Testis (tissue), 3 donors: ENCODE measurements around the gene B3GNT3. TPM values are rescaled to one million over a fixed set of nuclear protein-coding genes. Genes with fewer than 3 reads are reported as not detected.

Experiments
- DNase-seq: peaks from one replicate; pipeline ENCODE4 v3.0.0-alpha.2; 2019
- H3K27ac ChIP-seq, 2 donors: fragments of 200-600 bp; sonication (generic); one replicate each; pipeline ENCODE4 v1.5.1; 2019
- H3K27me3 ChIP-seq: fragments of 200-600 bp; sonication (generic); one replicate; pipeline ENCODE4 v1.5.1; 2019
- H3K36me3 ChIP-seq: fragments of 200-600 bp; sonication (generic); one replicate; pipeline ENCODE4 v1.5.1; 2017; ENCODE audit warnings: low read depth; ENCODE audit errors: missing control alignments
- H3K4me1 ChIP-seq: fragments of 200-600 bp; sonication (generic); one replicate; pipeline ENCODE4 v1.5.1; 2019
- H3K4me3 ChIP-seq, 2 donors: fragments of 200-600 bp; sonication (generic); one replicate each; pipeline ENCODE4 v1.5.1; 2017 to 2019
- H3K9me3 ChIP-seq: fragments of 200-600 bp; sonication (generic); one replicate; pipeline ENCODE4 v1.5.1; 2017
- POLR2A ChIP-seq: fragments of 450-650 bp; IDR thresholded peaks from one replicate; pipeline ENCODE4 v1.6.1; 2017; ENCODE audit warnings: antibody characterized with exemption, mild to moderate bottlenecking, moderate library complexity
- WGBS, 2 donors: methylation state at CpG; one replicate each; pipeline ENCODE4 v1.1.5; 2018; 5-methylcytosine and 5-hydroxymethylcytosine counted together
- intact Hi-C: fragments of 100-400 bp; cut with DNase I; formaldehyde crosslinking; loops from one replicate; pipeline ENCODE4 v1.15.1; 2023; ENCODE audit warnings: low total_unique reads
- polyA plus RNA-seq: library from polyadenylated mRNA; stranded (reverse); fragments of 350-450 nt; fragmentation: Illumina TruSeq; extraction: RNeasy Lipid Tissue Mini Kit (QIAGEN cat#74804); gene quantifications from one replicate; pipeline ENCODE4 v1.2.3, GENCODE V29; 2014; ENCODE audit warnings: low read depth, low replicate concordance; ENCODE audit not compliant: insufficient read depth
- total RNA-seq, 2 donors: library from RNA; depleted of rRNA; stranded (reverse); fragments of >200 nt; gene quantifications; one replicate each; pipeline ENCODE4 v1.2.3, GENCODE V29; 2016
- TF ChIP-seq, protein P1 (sequence below), 3 experiments: fragments of 450-650 bp in 2 of 3; fragments of 200-600 bp in 1 of 3; sonication (generic) in 1 of 3; IDR thresholded peaks; one replicate each; pipeline ENCODE4 v1.5.1; 2016 to 2019; ENCODE audit warnings: antibody characterized with exemption in 3 of 3, mild to moderate bottlenecking in 2 of 3, moderate library complexity in 1 of 3

The B3GNT3 gene
- total and polyA plus RNA-seq, 3 donors from 2014 or later = 0.19 to 0.71 (median 0.63) TPM

DNA sequence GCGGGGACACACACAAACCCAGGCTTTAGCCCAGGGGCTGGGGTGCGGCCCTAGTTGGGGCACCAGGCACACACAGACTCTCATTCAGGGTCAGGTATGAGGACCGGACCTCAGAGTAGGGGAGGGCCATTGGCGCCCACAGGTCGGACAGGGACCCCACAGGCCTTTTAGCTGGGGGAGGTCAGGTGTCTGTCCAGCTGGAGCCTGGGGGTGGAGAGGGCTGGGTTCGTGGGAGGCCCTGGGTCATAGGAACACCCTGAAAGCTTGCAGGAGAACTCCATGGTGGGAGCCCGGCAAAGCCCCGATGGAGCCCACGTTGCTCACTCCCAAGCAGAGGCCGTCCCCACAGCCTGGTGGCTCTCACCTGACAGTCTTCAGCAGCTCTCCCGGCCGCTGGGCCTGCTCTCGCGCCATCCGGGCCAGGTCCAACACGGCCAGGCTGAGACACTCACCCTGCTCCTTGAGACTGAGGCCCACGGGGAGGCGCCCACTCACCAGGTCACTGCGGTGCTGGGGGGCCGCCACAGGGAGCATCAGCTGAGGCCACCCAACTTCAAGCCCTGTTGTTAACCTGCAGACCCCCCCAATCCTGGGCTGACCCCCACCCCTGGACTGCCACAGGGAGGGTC is 47.8 kb downstream of the B3GNT3 start:
- Histone ChIP-seq H3K27ac (peak overlapping the region; percentile 71 to 93), H3K9me3 (no peaks in the 10 kb centered on the region), H3K4me1 (peaks cover 13% of the 10 kb centered on the region), H3K27me3 (no peaks in the 10 kb centered on the region), H3K36me3 (no peaks in the 10 kb centered on the region), H3K4me3 (peak overlapping the region; percentile 52 to 53)
- no peak for DNase-seq
- TF ChIP-seq, protein P1, sequence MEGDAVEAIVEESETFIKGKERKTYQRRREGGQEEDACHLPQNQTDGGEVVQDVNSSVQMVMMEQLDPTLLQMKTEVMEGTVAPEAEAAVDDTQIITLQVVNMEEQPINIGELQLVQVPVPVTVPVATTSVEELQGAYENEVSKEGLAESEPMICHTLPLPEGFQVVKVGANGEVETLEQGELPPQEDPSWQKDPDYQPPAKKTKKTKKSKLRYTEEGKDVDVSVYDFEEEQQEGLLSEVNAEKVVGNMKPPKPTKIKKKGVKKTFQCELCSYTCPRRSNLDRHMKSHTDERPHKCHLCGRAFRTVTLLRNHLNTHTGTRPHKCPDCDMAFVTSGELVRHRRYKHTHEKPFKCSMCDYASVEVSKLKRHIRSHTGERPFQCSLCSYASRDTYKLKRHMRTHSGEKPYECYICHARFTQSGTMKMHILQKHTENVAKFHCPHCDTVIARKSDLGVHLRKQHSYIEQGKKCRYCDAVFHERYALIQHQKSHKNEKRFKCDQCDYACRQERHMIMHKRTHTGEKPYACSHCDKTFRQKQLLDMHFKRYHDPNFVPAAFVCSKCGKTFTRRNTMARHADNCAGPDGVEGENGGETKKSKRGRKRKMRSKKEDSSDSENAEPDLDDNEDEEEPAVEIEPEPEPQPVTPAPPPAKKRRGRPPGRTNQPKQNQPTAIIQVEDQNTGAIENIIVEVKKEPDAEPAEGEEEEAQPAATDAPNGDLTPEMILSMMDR (IDR thresholded peaks at IDR 0.05) = no peak
- no peak for TF ChIP-seq POLR2A
- WGBS, 2 donors = 35 to 44% methylated on average over 13 to 19 of the region's 20 CpGs
- intact Hi-C loops = no loop called here

DNA sequence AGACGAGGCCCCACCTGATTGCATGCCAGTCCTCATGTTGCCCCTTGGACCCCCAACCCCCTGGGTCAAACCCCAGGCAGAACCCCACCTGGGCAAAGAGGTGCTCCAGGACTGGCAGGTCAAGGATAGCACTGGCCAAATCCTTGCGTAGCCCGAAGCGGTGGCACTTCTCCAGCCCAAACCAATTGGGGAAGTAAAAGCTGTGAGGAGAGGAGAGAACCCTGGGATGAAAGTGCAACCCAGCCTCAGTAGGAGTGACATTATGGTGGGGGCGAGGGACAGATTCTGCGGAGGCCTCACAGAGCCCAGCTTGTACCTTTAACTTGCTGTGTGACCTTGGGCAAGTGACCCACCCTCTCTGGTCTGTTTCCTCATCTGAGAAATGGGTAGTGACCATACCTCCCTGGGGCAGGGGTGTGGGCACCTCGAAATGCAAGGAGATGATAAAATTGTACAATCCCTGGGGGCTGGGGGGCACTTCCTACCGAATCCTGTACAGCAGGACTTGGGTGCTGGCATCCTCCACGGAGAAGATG is 48.4 kb downstream of the B3GNT3 start:
- no peak for DNase-seq
- peaks cover 19% of the 10 kb centered on the region for H3K4me1 ChIP-seq
- WGBS, 2 donors = 73 to 78% methylated on average over 7 to 9 of the region's 9 CpGs
- no peak overlapping the region for H3K4me3 ChIP-seq
- intact Hi-C loops = no loop called here
- H3K27me3 ChIP-seq = no peaks in the 10 kb centered on the region
- H3K9me3 ChIP-seq = no peaks in the 10 kb centered on the region
- H3K27ac ChIP-seq = peak overlapping the region; percentile 71 to 93
- TF ChIP-seq POLR2A = no peak
- TF ChIP-seq, protein P1 (IDR thresholded peaks at IDR 0.05) = no peak
- no peaks in the 10 kb centered on the region for H3K36me3 ChIP-seq

DNA sequence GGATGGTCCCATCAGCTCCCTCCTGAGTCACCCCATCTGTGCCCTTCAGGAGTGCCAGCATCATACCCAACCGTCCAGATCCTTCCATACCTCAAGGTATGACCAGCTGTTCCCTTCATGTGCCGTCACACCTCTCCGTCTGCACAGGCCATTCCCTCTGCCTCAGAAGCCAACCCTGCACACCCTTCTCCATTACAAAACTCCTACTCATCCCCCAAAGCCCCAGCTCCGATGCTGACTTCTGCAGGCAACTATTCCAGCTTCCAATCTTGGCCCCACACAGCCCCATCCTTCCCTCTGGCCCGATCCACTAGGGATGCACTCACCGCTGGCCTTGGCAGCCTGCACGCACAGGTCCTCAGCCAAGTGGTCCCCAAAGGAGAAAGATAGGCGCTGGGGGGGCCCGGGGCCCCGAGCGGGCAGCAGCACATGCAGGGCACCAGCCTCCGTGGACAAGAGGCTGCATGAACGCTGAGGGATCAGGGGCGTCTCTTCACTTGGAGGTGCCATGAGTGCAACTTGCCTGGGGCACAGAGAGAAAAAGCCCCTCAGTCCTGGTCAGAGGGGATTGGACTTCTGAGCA is 49.1 kb downstream of the B3GNT3 start:
- peaks cover 25% of the 10 kb centered on the region for H3K4me1 ChIP-seq
- H3K36me3 ChIP-seq = no peaks in the 10 kb centered on the region
- 65 to 68% methylated on average over 10 to 14 of the region's 14 CpGs for WGBS, 2 donors
- H3K4me3 ChIP-seq = no peak overlapping the region
- no peak for DNase-seq
- no peaks in the 10 kb centered on the region for H3K9me3 ChIP-seq
- no peak overlapping the region for H3K27ac ChIP-seq
- TF ChIP-seq, protein P1 (IDR thresholded peaks at IDR 0.05) = no peak
- no peak for TF ChIP-seq POLR2A
- H3K27me3 ChIP-seq = no peaks in the 10 kb centered on the region
- intact Hi-C loops = no loop called here

- Histone ChIP-seq H3K36me3 (no peaks in the 10 kb centered on the region), H3K4me1 (peaks cover 42% of the 10 kb centered on the region), H3K27ac (no peak overlapping the region), H3K4me3 (no peak overlapping the region), H3K27me3 (no peaks in the 10 kb centered on the region), H3K9me3 (no peaks in the 10 kb centered on the region)
- intact Hi-C loops = no loop called here
- TF ChIP-seq POLR2A = no peak
- TF ChIP-seq, protein P1 (IDR thresholded peaks at IDR 0.05) = no peak
- no peak for DNase-seq
- 84 to 91% methylated on average over 8 of the region's 8 CpGs for WGBS, 2 donors
Measured at GRCh38 chr19:17846146-17846545, 51.2 kb downstream of the B3GNT3 start.
